ENCODE measurements around the gene EIF4H.

EIF4H gene

DNA sequence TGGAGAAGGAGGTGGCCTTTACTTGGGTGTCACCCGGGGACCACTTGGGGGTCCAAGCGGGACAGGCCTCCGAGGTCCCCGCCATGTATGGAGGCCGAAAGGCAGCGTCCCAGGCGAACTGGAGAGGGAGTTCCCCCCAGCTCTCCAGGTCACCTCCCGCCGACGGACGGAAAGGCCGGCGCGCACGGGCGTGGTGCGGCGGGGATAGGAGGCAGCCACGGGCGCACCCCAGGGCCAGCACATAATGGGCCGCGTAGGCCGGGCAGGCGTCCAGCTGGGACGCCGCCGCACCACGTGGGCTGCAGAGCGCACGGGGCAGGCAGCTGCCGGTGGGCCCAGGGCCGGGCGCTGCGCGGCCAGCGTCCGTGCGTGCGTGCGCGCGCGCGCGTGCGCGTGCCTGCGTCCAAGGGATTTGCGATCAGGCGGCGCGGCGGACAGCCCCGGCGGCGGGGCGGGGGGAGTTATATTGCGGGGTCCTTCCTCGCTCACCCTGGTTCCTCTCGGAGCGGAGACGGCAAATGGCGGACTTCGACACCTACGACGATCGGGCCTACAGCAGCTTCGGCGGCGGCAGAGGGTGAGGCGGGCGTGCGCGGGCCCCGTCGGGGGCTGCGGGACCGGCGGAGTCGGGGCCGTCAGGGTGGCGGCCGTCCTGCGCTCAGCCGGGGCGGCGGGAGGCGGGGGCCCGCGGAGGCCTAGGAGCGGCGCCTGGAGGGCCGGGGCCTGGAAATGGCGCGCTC is at the start of gene EIF4H:
TSS of gene EIF4H (plus strand) at position 491 of the 740 bp plus-strand sequence. CDS start at position 519, 28 bp downstream.
- peak; percentile 96 for DNase-seq (ENCODE audit: low read depth)
- peak within 1 kb of the TSS; percentile 76 for H3K4me3 ChIP-seq (ENCODE audit: low read length)
- TF ChIP-seq, protein P1, sequence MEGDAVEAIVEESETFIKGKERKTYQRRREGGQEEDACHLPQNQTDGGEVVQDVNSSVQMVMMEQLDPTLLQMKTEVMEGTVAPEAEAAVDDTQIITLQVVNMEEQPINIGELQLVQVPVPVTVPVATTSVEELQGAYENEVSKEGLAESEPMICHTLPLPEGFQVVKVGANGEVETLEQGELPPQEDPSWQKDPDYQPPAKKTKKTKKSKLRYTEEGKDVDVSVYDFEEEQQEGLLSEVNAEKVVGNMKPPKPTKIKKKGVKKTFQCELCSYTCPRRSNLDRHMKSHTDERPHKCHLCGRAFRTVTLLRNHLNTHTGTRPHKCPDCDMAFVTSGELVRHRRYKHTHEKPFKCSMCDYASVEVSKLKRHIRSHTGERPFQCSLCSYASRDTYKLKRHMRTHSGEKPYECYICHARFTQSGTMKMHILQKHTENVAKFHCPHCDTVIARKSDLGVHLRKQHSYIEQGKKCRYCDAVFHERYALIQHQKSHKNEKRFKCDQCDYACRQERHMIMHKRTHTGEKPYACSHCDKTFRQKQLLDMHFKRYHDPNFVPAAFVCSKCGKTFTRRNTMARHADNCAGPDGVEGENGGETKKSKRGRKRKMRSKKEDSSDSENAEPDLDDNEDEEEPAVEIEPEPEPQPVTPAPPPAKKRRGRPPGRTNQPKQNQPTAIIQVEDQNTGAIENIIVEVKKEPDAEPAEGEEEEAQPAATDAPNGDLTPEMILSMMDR (conservative IDR thresholded peaks at IDR 0.05; ENCODE audit: low read length), result no peak

DNA sequence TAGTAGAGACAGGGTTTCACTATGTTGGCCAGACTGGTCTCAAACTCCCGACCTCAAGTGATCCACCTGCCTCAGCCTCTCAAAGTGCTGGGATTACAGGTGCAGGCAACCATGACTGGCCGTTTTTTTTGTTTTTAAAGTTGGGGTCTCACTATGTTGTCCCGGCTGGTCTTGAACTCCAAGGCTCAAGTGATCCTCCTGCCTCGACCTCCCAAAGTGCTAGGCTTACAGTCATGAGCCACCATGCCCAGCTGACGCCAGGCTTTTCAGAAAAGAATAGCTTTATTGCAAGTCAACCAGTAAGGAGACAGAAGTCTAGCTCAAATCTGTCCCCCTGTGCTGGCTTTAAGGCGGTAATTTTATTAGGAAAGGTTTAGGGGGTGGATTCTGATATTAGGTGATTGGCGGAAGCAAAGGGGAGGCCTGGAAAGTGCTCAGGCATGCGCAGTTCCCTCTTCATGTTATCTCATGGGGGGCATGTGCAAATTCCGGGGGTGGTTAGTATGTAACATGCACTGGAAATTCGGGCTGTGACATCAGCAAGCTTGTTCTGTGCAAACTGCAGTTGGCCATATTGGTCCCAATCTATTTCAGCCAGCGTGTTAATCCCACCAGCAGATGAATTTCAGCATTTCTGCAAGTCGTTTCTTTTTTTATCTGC is 47.8 kb upstream of the EIF4H start:
- no peak overlapping the region for H3K4me3 ChIP-seq (ENCODE audit: low read length)
- DNase-seq (ENCODE audit: low read depth), result no peak
- TF ChIP-seq, protein P1 (conservative IDR thresholded peaks at IDR 0.05; ENCODE audit: low read length), result no peak

DNA sequence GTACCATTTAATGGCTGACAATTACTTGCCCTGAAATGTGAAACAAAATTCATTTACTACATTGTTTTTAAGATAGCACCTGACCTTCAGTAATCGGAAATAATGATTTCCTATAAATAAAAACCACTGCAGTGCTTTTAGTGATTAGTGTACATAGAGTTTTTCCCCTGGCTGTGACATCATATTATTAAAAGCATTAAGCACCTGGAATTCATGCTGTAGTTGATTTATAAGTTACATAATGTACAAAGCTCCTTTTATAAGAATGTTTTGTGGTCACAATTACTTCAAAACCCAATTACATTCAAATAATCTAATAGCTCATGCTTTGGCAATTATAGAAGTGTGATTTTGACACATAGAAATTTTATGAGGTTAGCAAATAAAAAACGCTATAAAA is 44.3 kb upstream of the EIF4H start:
- DNase-seq (ENCODE audit: low read depth), result no peak
- TF ChIP-seq, protein P1 (conservative IDR thresholded peaks at IDR 0.05; ENCODE audit: low read length), result no peak
- H3K4me3 ChIP-seq (ENCODE audit: low read length), result no peak overlapping the region

DNA sequence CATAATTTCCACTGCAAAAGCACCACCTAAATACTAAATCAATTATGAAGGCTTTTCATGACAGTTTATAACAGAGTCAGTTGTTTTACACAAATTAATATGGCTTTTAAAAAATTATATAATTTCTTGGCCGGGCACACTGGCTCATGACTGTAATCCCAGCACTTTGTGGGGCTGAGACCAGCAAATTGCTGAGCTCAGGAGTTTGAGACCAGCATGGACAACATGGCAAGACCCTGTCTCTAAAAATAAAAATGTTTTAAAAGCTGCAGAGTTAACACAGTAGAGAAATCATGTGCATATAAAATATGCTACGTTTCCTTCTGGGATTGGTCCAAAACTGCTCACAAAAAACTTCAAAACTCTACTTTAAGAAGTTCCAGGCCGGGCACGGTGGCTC is 43.6 kb upstream of the EIF4H start:
- no peak overlapping the region for H3K4me3 ChIP-seq (ENCODE audit: low read length)
- TF ChIP-seq, protein P1 (conservative IDR thresholded peaks at IDR 0.05; ENCODE audit: low read length), result no peak
- no peak for DNase-seq (ENCODE audit: low read depth)

DNA sequence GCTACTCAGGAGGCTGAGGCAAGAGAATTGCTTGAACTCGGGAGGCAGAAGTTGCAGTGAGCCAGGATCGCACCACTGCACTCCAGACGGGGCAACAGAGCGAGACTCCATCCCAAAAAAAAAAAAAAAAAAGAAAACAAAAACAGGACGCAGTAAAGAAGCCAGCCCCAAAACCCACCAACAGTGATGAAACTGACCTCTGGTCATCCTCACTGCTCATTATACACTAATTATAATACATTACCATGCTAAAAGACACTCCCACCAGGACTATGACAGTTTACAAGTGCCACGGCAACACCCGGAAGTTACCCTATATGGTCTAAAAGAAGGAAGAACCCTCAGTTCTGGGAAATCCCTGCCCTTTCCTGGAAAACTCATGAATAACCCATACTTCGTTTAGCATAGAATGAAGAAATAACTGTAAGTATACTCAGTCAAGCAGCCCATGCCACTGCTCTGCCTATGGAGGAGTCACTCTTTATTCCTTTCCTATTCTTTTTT is 40.0 kb upstream of the EIF4H start:
- TF ChIP-seq, protein P1 (conservative IDR thresholded peaks at IDR 0.05; ENCODE audit: low read length), result no peak
- no peak for DNase-seq (ENCODE audit: low read depth)
- H3K4me3 ChIP-seq (ENCODE audit: low read length), result no peak overlapping the region

DNA sequence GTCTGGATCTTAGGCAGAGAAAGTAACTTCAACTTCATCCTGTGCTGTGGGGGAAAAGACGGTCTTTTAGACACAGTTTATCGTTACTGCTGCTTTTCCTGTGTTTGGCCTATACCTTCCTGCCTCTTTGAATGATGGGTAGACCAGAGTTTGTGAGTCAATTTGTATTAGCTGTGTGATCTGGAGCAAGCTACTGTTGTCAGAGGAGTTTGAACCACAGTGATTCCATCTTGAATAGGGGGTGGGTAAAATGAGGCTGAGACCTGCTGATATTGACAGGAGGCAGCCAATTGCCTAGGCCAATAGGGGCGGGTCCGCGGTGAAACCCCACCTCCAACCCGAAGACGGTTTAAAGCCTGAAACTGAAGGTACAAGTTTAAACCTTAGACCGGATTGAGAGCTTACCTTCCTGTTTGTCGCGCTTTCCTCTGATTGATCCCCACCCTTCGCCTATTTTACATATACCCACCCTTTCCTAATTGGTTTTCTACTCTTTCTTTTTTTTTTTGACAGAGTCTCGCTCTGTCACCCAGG is 35.8 kb upstream of the EIF4H start:
- H3K4me3 ChIP-seq (ENCODE audit: low read length), result no peak overlapping the region
- DNase-seq (ENCODE audit: low read depth), result no peak
- TF ChIP-seq, protein P1 (conservative IDR thresholded peaks at IDR 0.05; ENCODE audit: low read length), result no peak
